AG04450 (cell line): Measurements from ENCODE around the gene ODC1. TPM values are rescaled to one million over a fixed set of nuclear protein-coding genes. Genes with fewer than 3 reads are reported as not detected.

Source experiments
- CTCF ChIA-PET: fragments of 300-600, 350-600 bp; formaldehyde crosslinking; extraction: SDS; loops from one replicate; lab custom pipeline; 2022; ENCODE audit warnings: antibody characterized with exemption, inconsistent platforms; lab: Charles Lee
- POLR2A ChIA-PET: fragments of 350-600 bp; formaldehyde crosslinking; extraction: SDS; loops from one replicate; lab custom pipeline; 2021; ENCODE audit warnings: antibody characterized with exemption, inconsistent platforms; lab: Yijun Ruan, JAX
- DNase-seq: peaks from one replicate; pipeline ENCODE4 v3.0.0-alpha.2; 2011; ENCODE audit warnings: low read depth, low spot score
- H3K27ac ChIP-seq: one replicate; pipeline ENCODE4 v1.5.1; 2012; ENCODE audit warnings: low read depth, low read length, control low read depth
- H3K27me3 ChIP-seq: one replicate; pipeline ENCODE4 v1.6.0; 2012; ENCODE audit warnings: low read length; ENCODE audit not compliant: control insufficient read depth, insufficient read depth
- H3K4me3 ChIP-seq: 2 replicates; pipeline ENCODE4 v1.5.1; 2011; ENCODE audit warnings: mild to moderate bottlenecking, low read depth, low read length, control low read depth
- H3K9me3 ChIP-seq: 2 replicates; pipeline ENCODE4 v1.5.1; 2012; ENCODE audit warnings: low read length; ENCODE audit not compliant: control insufficient read depth, insufficient read depth
- CTCF ChIP-seq: IDR thresholded peaks from 2 replicates; pipeline ENCODE4 v1.5.1; 2011; ENCODE audit warnings: low read depth, low read length, control low read depth, inconsistent platforms
- polyA plus RNA-seq: library from polyadenylated mRNA; depleted of rRNA; stranded (reverse); fragments of >200 nt; gene quantifications from 2 replicates; pipeline ENCODE4 v1.2.3, GENCODE V29; 2011

The ODC1 gene
- polyA plus RNA-seq, 1 experiment: 168 TPM

DNA sequence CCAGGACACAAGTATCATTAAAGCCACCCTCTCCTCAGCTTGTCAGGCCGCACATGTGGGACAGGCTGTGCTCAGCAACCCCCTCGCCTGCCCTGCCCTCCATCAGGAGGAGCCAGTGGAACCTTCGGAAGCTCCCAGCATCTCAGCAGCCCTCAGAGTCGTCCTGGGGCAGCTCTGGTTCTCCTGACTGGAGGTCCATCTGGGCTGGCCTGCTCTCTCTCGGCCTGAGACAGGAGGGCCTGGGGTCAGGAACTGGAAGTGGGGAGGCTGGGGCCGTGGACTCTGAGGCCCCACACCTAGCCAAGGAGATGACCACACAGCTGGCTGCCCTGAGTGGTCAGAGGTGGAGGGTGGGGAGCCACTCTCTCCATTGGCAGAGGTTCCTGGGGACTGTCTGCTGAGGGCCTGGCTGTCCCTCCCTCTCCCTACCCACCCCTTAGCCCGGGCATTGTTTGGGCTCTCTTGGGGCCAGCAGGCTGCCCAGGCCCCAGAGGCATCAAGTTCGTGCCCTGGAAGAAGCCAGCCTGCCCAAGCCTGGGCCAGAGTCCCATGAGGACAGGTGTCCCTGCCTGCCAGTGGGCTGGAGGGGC, 23.1 kb downstream of the ODC1 start:
- Histone ChIP-seq H3K4me3 (no peak overlapping the region), H3K27me3 (no peaks in the 10 kb centered on the region), H3K27ac (no peak overlapping the region), H3K9me3 (no peaks in the 10 kb centered on the region; the same call in 1 of the 2 replicates)
- ChIA-PET CTCF (interaction anchor here (1.0 to 4.4 kb wide), 3 partner anchors 10 to 300 kb away, joined by 3 to 36 read pairs (median 10); no protein-coding TSS in a partner anchor), POLR2A (no interaction called here)
- DNase-seq: no peak
- TF ChIP-seq CTCF: no peak

GRCh38 chr2:10424051-10424450, 24.1 kb downstream of the ODC1 start:
- ChIA-PET POLR2A (interaction anchor here (1.0 kb wide), 1 partner anchor 14 kb away, joined by 10 read pairs; no protein-coding TSS in a partner anchor), CTCF (interaction anchor here (1.0 to 4.4 kb wide), 4 partner anchors 11 to 352 kb away, joined by 3 to 36 read pairs (median 6); no protein-coding TSS in a partner anchor)
- no peaks in the 10 kb centered on the region; the same call in 1 of the 2 replicates for H3K9me3 ChIP-seq
- H3K27ac ChIP-seq: peak overlapping the region; percentile 21
- DNase-seq: peak; percentile 51
- no peaks in the 10 kb centered on the region for H3K27me3 ChIP-seq
- H3K4me3 ChIP-seq: no peak overlapping the region
- no peak for TF ChIP-seq CTCF

- H3K27ac ChIP-seq: no peak overlapping the region
- DNase-seq: no peak
- CTCF ChIA-PET: interaction anchor here (1.3 to 4.4 kb wide), 3 partner anchors 12 to 351 kb away, joined by 3 to 36 read pairs (median 10); no protein-coding TSS in a partner anchor
- POLR2A ChIA-PET: interaction anchor here (1.0 kb wide), 1 partner anchor 14 kb away, joined by 10 read pairs; no protein-coding TSS in a partner anchor
- H3K27me3 ChIP-seq: no peaks in the 10 kb centered on the region
- H3K9me3 ChIP-seq: no peaks in the 10 kb centered on the region; the same call in 1 of the 2 replicates
- no peak for TF ChIP-seq CTCF
- H3K4me3 ChIP-seq: no peak overlapping the region
Observed at GRCh38 chr2:10423400-10423774, 24.7 kb downstream of the ODC1 start.

DNA sequence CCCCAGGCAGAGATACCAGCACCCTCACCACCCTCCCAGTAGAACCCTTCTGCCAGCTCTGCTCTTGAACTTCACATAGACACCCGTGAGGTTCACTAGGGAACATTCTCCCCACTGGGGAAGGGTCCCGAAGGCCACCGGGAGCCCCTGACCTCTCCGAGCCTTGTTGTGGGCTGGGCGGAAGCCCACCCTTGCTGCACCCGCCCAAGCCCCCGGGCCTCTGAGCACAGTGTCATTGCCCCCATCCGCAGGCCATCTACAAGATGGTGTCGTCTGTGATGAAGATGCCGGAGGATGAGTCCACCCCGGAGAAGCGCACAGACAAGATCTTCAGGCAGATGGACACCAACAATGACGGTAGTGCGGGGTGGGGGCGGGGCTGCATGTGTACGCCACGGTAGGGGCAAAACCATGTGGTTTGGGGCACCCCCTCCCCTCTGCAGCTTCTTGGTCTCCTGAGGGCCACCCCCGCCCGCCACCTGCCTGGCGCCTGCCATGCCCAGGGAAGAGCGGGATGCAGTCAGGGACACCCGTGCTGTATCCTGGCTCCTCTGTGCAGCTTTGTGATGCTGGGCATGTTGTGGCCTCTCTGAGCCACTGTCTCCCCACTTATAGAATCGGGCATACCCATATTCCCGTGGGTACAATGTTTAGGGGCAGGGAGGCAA, 25.3 kb downstream of the ODC1 start:
- ChIA-PET POLR2A (no interaction called here), CTCF (interaction anchor here (1.3 to 4.4 kb wide), 2 partner anchors 14 to 351 kb away, joined by 3 to 36 read pairs; no protein-coding TSS in a partner anchor)
- Histone ChIP-seq H3K4me3 (no peak overlapping the region), H3K9me3 (no peaks in the 10 kb centered on the region; the same call in 1 of the 2 replicates), H3K27me3 (no peaks in the 10 kb centered on the region), H3K27ac (no peak overlapping the region)
- no peak for TF ChIP-seq CTCF
- DNase-seq: no peak

DNA sequence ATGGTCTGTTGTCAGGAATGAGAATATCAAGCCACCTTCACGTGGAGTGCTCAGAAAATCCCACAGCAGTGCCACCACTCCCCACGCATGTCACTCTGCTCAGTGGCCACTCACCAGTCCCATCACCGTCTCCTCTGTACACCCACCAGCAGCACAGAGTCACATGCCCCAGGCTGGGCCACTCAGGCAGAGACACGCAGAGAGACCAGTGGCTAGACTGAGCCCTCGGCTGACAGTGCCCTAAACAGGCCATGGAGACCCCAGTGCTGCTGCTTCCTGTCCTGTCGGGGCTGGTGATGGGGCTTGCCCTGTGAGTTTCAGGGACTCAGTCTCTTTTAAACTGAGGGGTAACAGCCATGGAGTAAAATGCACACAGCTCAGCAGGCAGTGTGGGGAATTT, 25.9 kb downstream of the ODC1 start:
- ChIA-PET POLR2A (no interaction called here), CTCF (interaction anchor here (4.4 kb wide), 1 partner anchor 13 kb away, joined by 36 read pairs; no protein-coding TSS in a partner anchor)

More for the DNA sequence above, 25.9 kb downstream of the ODC1 start:
- H3K27ac ChIP-seq: no peak overlapping the region
- H3K4me3 ChIP-seq: no peak overlapping the region
- H3K9me3 ChIP-seq: no peaks in the 10 kb centered on the region; the same call in 1 of the 2 replicates
- TF ChIP-seq CTCF: no peak
- DNase-seq: no peak
- no peaks in the 10 kb centered on the region for H3K27me3 ChIP-seq
